GM21381 (cell line): Measurements from ENCODE around the gene FN3K.
"Not testable (repeated sequence)": the region's sequence is repeated elsewhere in the genome, so short reads cannot be mapped to it uniquely, and the experiment has no call there.

Source experiments
- ATAC-seq: cut with Tn5 transposase; IDR thresholded peaks from one replicate; pipeline ENCODE4 v1.9.1; 2021; ENCODE audit warnings: mild to moderate bottlenecking, moderate library complexity; ENCODE audit not compliant: unreplicated experiment

FN3K gene

DNA sequence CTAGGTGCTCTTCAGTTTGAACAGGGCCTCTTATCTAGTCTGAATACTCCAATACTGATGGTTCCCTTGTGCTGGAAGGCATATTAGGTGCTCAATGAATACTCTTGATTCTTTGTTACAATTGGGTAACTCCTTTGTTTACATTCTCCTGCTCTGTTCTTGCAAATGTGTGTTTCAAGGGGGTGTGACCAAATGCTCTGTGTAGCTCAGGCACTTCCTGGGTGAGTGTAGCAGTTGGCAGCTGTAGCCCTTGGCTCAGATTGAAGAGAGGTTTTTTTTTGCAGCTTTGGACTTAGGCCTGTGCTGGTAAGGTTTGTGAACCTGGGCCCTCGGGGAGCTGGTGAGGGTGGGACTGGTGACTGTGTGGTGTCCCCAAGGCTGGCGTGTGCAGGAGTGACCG lies 36.6 kb downstream of the FN3K start:
- no peak for ATAC-seq

DNA sequence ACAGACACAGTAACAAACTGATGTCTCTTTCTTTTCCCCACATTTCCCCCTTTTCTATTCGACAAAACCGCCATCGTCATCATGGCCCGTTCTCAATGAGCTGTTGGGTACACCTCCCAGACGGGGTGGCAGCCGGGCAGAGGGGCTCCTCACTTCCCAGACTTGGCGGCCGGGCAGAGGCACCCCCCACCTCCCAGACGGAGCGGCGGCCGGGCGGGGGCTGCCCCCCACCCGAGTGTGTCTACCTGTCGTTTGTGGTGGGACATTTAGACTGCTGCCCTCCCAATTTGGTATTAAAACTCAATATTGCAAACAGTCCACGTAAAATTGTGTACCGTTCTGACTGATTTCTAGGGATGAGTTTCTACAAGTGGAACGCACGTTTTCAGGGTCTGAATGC lies 39.0 kb downstream of the FN3K start:
- ATAC-seq: not testable (repeated sequence)

DNA sequence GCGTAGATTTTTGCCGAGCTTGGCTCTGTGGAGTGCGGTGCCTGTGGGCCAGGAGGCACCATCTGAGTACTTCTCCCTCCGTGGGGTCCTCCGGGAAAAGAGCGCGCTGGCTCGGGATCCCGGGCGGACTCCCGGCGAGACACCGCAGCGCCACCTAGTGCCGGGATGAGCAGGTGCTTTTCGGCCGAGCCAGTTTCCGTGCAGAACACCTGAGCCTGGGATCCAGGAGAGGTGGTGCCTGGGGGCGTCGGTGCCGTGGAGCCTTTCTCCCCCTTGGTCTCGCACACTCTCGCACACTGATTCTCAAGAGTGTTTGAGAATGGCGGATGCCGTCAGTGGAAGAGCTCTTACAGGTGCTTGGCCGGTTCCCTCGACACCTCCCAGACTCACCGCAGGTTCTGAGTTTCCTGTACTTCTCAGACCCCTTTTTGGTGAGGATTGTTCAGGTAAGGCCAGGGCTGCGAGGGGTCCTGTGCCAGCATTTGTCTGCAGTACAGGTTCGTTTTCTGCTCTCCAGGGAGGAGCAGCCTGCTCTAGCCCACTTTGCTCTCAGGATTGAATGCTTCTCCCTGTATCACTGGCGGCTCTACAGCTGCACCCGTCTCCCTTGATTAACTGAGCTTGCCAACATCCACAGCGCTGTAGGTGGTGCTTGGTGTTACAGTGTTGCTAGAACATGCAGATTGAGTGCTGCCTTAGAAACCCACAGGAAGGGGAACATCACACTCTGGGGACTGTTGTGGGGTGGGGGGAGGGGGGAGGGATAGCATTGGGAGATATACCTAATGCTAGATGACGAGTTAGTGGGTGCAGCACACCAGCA lies 39.8 kb downstream of the FN3K start:
- no peak for ATAC-seq

DNA sequence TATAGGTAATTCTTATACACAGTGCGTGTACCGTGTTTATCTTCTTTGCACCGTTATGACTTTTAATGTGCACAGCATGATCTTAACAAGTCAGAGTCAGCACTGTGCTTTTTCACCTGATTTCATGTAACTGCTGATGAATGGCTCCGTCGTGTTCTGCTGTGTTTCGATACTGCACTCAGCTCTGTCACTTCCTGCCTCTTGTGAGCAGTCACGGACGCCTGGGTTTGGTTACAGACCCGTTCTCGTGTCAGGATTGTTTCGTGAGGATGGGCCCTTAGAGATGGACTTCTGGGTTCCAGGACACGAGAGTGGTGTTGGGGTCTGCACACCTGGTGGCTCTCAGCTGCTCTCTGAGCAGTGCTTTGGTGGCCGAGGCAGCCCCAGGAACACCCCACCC lies 41.0 kb downstream of the FN3K start:
- ATAC-seq: no peak

DNA sequence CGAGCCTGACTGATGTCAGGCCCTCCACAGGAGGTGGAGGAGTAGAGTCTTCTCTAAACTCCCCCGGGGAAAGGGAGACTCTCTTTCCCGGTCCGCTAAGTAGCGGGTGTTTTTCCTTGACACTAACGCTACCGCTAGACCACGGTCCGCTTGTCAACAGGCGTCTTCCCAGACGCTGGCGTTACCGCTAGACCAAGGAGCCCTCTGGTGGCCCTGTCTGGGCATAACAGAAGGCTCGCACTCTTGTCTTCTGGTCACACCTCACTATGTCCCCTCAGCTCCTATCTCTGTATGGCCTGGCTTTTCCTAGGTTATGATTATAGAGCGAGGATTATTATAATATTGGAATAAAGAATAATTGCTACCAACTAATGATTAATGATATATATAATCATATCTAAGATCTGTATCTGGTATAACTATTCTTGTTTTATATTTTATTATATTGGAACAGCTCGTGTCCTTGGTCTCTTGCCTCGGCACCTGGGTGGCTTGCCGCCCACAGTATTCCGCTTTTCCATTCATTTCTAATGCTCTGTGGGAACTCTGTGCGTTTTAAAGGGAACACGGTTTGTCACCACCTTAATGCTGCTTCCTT lies 42.5 kb downstream of the FN3K start:
- ATAC-seq: not testable (repeated sequence)

DNA sequence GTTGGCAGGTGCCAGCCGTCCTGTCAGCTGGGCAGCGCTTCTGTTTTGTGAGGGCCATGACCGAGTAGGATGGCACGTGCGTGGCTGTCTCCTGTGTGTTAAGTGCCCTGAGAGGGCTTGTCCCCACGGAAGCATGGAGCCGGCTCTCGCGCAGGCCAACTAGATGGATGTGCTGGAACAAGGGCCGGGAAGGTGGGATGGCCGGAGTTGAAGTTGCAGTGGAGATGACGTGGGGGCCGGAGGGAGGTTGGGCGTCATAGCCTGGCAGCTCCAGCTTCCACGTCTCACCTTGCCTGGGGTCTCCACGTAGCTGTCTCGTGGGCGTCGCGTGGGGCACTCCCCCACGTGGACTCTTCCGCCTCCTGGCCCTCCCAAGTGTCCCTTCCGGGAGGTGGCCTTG lies 44.1 kb downstream of the FN3K start:
- no peak for ATAC-seq

DNA sequence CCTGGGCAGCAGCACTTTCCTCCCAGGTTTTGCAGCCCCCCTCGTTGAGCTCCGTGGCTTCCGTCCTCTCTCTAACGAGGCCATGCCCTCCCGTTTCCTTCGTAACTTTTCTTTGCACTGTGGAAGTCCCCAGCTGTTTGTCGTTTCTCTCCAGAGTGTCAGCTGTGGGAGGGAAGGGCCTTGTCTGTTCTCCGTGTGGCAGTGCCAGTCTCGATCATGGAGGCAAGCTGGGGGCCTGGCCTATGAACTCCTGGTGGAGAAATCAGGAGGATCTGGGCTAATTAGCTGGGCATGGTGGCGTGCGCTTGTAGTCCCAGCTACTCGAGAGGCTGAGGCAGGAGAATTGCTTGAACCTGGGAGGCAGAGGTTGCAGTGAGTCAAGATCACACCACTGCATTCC lies 44.8 kb downstream of the FN3K start:
- no peak for ATAC-seq

DNA sequence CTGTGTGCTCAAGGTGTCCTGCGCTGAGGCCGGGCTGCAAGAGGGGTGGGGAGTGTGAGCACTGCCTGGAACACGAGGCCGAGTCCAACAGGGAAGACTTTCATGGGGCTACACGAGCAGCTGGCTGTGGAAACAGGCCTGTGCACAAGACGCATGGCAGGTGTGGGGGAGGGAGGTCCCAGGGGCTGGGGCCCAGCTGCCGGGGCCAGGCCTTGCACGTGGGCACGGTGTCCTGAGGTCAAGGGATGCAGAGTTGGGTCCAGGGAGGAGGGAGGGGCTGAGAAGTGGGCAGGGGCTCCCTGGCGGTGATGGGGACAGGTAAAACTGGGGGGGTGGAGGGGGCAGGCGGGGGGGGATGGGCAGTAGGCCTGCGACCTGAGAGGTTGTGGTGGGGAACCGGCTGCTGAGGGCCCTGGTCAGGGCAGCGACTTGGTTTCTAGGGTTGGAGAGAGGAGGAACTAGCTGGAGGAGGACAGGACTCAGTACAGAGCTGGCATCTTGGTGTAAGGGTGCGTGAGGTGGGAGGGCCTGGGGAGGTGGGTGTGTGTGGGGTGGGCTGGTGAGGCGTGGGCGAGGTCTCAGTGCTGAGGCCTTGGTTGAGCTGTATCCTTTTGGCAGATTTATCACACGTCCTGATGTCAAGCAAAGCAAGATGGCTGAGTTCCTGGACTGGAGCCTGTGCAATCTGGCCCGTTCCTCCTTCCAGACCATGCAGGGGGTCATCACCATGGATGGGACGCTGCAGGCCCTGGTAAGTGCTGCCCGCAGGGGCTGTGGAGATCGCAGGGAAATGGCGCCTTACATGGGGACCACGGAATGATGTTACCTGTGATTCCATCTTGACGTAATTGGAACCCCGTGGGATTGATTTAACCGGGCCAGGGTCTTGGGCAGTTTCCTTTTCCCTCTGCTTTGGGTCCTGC lies 45.8 kb downstream of the FN3K start:
- ATAC-seq: no peak

DNA sequence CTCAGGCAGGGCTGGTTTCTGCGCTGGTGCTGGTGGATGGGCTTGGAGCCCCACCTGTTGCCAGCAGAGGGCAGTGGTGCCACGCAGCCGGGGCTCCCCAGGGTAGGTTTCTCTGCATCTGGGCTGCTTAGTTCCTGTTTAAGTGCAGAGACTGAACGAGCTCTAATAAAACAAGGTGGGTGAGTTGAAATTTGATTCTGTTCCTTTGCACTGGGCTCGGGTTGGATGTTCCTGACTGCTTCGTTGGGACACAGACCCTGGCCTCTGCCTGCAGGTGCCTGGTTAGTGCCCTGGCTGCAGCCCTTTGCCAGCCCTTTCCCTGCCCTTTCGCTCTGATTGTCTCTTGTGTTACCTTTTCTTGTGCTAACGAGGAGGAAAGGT lies 46.5 kb downstream of the FN3K start:
- ATAC-seq: peak; percentile 68

DNA sequence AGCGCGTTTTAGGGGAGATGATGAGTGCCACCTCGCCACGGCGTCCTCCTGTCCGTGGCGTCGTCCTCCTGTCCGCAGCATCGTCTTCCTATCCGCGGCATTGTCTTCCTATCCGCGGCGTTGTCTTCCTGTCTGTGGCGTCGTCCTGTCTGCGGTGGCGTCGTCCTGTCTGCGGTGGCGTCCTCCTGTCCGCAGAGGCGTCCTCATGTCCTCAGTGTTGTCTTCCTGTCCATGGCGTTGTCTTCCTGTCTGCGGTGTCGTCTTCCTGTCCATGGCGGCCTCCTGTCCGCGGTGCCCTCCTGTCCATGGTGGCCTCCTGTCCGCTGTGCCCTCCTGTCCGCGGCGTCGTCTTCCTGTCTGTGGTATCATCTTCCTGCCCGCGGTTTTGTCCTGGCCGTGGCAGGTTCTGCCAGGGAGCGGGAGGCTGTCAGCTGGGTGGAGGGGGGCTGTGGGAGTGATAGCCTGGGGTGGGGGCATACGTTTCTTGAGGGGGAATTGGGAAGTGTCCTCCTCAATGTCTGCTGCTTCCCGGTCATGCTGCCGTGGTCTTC lies 47.3 kb downstream of the FN3K start:
- ATAC-seq: no peak

DNA sequence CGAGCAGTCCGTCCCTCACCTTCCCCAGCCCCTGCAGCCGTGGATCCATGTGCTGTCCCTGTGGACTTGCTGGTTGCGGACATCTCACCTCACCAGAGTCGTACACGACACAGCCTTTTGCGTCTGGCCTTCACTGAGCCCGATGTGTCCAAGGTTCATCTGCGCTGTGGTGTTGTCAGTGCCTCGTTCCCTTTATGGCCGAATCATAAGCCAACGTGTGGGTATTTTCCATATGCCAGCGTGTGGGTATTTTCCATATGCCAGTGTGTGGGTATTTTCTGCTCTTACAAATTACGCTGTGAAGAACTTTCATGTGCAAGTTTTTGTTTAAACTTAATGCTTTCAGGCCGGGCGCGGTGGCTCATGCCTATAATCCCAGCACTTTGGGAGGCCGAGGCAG lies 48.1 kb downstream of the FN3K start:
- no peak for ATAC-seq

DNA sequence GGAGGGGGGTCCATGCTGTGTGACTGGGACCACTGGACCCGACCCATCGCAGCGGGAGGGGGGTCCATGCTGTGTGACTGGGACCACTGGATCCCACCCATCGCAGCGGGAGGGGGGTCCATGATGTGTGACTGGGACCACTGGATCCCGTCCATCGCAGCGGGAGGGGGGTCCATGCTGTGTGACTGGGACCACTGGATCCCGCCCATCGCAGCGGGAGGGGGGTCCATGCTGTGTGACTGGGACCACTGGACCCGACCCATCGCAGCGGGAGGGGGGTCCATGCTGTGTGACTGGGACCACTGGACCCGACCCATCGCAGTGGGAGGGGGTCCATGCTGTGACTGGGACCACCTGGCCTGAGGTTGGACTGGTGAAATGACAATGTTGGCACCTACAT lies 50.2 kb downstream of the FN3K start:
- not testable (repeated sequence) for ATAC-seq

DNA sequence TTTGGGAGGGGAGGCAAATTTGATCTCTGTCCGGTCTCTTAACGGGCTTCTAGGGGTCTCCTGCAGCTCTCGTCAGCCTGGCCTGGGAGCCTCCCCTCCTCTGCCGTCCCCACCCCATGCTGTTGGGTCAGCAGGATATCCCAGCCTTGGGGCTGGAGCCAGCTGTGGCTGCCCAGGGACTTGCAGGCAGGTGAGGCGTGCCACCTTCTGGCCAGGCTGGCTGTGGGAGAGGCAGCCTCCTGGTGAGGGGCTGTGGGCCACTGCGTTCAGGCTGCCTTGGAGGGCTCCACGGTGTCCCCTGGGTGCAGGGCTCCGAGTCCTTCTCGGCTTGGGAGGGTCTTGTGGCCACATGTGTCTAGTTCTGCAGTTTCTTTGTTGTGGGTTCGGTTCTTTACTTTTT lies 51.0 kb downstream of the FN3K start:
- ATAC-seq: no peak

DNA sequence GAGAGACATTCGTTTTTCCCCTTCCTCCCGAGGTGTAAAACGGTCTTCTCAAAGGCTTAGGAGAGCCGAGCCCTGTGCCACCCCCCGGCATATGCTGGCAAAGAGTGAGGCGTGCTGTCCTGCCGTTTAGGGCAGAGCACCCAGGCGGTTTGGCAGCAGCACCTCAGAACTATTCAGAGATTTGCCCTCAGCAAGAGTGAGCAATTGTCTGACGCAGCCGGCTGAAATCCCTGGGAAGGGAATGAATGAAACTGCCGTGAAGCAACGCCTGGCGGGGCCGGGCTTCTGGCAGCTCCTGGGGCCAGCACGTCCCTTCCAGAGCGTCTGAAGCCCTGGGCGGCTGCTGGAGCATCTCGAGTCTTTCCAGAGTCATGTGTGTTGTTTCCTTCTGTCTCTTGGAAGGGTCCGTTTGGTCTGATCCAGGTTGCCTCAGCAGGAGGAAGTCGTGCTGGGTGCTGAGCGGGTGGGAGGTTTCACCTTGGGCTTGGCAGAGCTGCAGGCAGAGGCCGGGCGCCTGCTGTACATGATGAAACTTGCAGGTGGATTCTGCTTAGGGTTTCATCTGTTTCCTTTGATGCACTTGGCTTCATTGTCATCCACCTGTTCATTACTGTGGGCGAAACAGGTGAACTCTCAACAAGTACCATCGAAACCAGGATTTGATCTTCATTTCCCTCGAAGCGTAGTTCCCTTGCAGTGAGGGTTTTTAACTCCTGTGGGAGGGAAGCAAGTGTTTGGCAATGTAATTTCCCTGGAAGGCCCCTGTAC lies 51.9 kb downstream of the FN3K start:
- no peak for ATAC-seq

DNA sequence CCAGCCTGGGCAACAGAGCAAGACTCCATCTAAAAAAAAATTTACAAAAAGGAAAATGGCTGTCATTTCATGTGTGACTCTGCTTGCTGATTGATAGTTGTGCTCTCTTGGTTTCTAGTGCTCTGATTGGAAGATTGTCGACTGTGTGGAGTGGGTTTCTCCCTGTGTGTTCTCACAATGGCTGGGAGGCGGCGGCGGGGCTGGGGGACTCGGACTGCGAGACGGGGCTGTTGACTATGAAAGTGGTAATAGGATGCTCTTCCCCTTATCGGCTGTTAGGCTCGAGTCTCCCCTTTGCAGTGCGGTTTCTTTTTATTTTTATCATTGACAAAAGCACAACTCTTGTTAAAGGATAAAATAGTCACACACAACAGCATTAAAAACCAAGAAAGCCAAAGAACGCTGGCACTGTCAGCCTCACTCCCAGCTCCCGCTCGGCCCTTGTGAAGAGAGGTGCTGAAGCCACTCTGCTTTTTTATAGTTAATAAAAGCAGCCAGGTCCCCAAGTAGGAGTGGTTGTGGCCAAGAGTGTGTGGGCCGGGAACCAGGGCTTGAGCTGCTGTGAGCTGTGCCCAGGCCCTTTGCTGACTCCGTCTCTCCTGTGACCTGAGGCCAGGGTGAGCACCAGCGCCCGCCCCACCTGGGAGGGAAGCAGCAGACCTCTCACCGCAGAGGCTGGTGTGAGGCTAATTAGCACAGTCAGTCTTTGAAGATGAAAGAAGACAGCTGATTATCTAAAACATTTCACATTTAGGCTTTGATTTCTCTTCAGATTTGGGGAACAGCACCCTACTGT lies 53.0 kb downstream of the FN3K start:
- no peak for ATAC-seq

DNA sequence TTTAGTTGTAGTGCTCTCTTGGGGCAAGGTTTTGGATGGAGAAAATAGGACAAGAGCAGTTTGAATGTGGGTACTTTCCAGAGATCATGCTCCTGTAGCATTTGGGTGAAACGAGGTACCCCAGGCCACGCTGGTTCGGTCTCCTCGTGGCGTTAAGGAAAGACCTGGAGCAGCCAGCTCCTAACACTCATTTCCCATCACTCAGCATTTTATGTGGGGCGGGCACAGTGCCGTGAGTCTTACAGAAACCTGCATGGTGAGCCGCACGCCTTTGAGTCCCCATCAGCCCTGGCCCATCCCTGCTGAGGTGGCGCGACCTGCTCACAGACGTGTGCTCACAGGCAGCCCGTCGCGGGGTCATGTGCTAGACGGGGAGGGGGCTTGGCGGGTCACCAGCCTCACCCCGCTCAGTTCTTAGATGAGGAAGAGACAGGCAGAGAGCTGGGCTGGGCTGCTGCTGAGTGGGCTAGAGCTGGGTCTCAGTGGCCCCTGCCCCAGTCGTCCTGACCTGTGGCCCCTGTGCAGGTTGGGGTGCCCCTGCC lies 53.7 kb downstream of the FN3K start:
- ATAC-seq: no peak

DNA sequence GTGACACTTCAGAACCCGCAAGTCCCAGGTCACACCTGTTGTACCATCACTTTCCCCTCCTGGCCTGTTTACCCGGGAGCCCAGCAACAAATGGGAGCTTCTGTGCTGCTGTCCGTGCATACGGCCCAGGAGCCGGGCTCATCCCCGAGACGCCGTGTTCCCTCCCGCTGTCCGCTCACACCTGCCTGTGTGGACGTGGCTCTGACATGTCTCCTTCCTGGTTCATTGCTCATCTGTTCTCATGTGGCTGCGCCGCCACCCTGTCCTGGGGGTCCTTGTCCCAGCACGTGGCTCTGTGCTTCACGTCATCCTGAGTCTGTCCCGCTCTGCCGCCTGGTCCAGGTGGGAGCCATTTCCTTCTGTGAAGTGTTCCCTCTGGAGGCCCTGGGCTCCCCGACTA lies 54.4 kb downstream of the FN3K start:
- no peak for ATAC-seq

DNA sequence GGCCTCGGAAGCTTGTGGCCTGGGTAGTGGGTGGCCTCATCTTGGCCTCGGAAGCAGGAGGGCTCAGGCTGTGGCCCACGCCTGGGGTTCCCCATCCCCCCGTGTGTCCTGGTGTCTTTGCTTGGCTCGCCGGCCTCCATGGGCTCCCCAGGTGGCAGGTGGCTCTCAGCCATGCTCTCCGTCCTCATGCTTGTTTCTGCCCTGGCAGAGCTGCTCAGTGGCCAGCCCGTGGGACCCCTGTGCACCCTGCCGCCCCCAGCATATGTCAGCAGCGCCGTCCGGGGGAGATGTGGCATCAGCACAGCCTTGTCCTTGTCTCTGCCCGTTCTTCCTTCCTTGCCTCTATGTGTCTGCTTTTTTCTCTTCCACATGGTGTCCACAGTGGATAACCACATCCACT lies 55.0 kb downstream of the FN3K start:
- no peak for ATAC-seq

DNA sequence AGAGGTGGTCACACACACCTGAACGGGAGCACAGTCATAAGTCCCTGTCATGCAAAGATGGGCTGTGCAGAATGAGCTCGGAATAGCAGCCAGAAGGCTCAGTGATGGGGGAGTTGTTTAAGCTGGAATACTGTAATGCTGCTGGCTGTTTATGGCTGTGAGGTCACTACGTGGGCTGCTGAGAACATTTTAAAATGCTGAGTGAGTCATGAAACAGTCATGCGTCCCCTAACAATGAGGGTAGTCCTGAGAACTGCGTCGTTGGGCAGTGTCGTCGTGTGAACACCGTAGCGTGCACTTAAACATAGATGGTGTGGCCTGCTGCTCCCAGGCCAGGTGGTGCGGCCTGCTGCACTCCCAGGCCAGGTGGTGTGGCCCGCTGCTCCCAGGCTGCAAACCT lies 56.1 kb downstream of the FN3K start:
- no peak for ATAC-seq
